ENCODE results near the gene KBTBD12.

- no peak for TF ChIP-seq CTCF (conservative IDR thresholded peaks at IDR 0.05 in 1 of 2, IDR thresholded peaks at IDR 0.05 in 1 of 2; ENCODE audit: low read depth in 1 of 2, low read length in 2 of 2)
- TF ChIP-seq EZH2 (IDR thresholded peaks at IDR 0.05; ENCODE audit: low read length, missing control alignments): no peak
Measured at GRCh38 chr3:128006061-128007032, 91.3 kb downstream of the KBTBD12 start.

All from fibroblast of lung (primary cell).